K562 (cell line): Measurements from ENCODE around the gene MMP19. TPM values are rescaled to one million over a fixed set of nuclear protein-coding genes. Genes with fewer than 3 reads are reported as not detected.

ENCODE experiments used
- ATAC-seq: fragments of 200-7000 bp; cut with Tn5 transposase; 3 replicates; pipeline ENCODE4 v1.9.1; 2020; ENCODE audit warnings: moderate library complexity
- BruUV-seq: library from RNA; stranded (reverse); fragments of 400-500 nt; replicated peaks from 2 replicates; lab custom pipeline; 2021; lab: Mats Ljungman, UMichigan
- CTCF ChIA-PET: fragments of 300-600 bp; formaldehyde crosslinking; extraction: SDS; loops from one replicate; lab custom pipeline; 2021; ENCODE audit warnings: low intra/inter-chr PET ratio; lab: Yijun Ruan, JAX
- POLR2A ChIA-PET: fragments of 300-600, 350-650 bp; sonication (Branson Sonifier 250); formaldehyde crosslinking; extraction: SDS; loops from one replicate; lab custom pipeline; 2021; ENCODE audit warnings: antibody characterized with exemption, inconsistent platforms; lab: Yijun Ruan, JAX
- DNase-seq, 4 experiments: peaks; one replicate each; pipeline versions ENCODE4 v3.0.0 to v3.0.0-alpha.2; 2011 to 2018; ENCODE audit warnings: low spot score in 3 of 4, mixed read lengths in 3 of 4; ENCODE audit errors: extremely low read depth in 1 of 4
- FAIRE-seq: peaks from 2 replicates; lab custom pipeline; 2011; peaks lifted over from hg19 to GRCh38; lab: Jason Lieb, UNC
- H2AFZ ChIP-seq: 2 replicates; pipeline ENCODE4 v1.6.0; 2011; ENCODE audit warnings: low read depth, low read length, control low read depth, inconsistent platforms
- H3K27ac ChIP-seq: fragments of 200-600 bp; 3 replicates; pipeline ENCODE4 v1.8.0; 2011; ENCODE audit warnings: low read depth, mild to moderate bottlenecking, control low read depth, inconsistent platforms, low read length, moderate library complexity, mixed read lengths; ENCODE audit errors: extremely low read depth
- H3K27me3 ChIP-seq, 2 experiments: fragments of 300-600 bp in 1 of 2; 2 replicates in 1 of 2; 3 replicates in 1 of 2; pipeline versions ENCODE4 v1.6.0 to v1.8.0; 2011; ENCODE audit warnings: inconsistent platforms in 2 of 2, low read length in 2 of 2, mild to moderate bottlenecking in 1 of 2, mixed read lengths in 1 of 2, moderate library complexity in 1 of 2; ENCODE audit not compliant: control insufficient read depth in 2 of 2, insufficient read depth in 2 of 2
- H3K36me3 ChIP-seq: fragments of 300-600 bp; 3 replicates; pipeline ENCODE4 v1.8.0; 2011; ENCODE audit warnings: mild to moderate bottlenecking, low read length, inconsistent platforms; ENCODE audit not compliant: control insufficient read depth, insufficient read depth
- H3K4me1 ChIP-seq, 2 experiments: fragments of 200-600 bp in 1 of 2; replicated peaks in 1 of 2; 2 replicates in 1 of 2; 3 replicates in 1 of 2; pipeline versions ENCODE4 v1.5.1 to v1.8.0; 2011; ENCODE audit warnings: inconsistent platforms in 2 of 2, low read length in 2 of 2, mild to moderate bottlenecking in 1 of 2, mixed read lengths in 1 of 2, moderate library complexity in 1 of 2; ENCODE audit not compliant: control insufficient read depth in 2 of 2, insufficient read depth in 2 of 2
- H3K4me2 ChIP-seq: 2 replicates; pipeline ENCODE4 v1.6.1; 2011; ENCODE audit warnings: low read length, control low read depth, inconsistent platforms, mixed read lengths; ENCODE audit not compliant: insufficient read depth
- H3K4me3 ChIP-seq: fragments of 200-600 bp; sonication (generic), shearing (Covaris generic); 2 replicates; pipeline ENCODE4 v1.5.1; 2016; ENCODE audit warnings: control low read depth, inconsistent platforms
- H3K79me2 ChIP-seq: fragments of 200-600 bp; 3 replicates; pipeline ENCODE4 v1.8.0; 2011; ENCODE audit warnings: low read length, inconsistent platforms; ENCODE audit not compliant: control insufficient read depth, insufficient read depth
- H3K9ac ChIP-seq, 2 experiments: 2 replicates each; pipeline versions ENCODE4 v1.6.0 to v1.6.1; 2011; ENCODE audit warnings: low read depth in 2 of 2, low read length in 2 of 2, control low read depth in 1 of 2, inconsistent platforms in 1 of 2, mild to moderate bottlenecking in 1 of 2, mixed read lengths in 1 of 2; ENCODE audit not compliant: insufficient read depth in 1 of 2
- H3K9me1 ChIP-seq: one replicate; pipeline ENCODE4 v1.6.0; 2011; ENCODE audit warnings: inconsistent platforms, mild to moderate bottlenecking, low read length, moderate library complexity; ENCODE audit not compliant: control insufficient read depth, insufficient read depth
- H3K9me3 ChIP-seq: replicated peaks from 2 replicates; pipeline ENCODE4 v1.5.1; 2011; ENCODE audit warnings: low read depth, low read length, inconsistent platforms; ENCODE audit not compliant: control insufficient read depth, insufficient read depth
- H4K20me1 ChIP-seq: replicated peaks from 2 replicates; pipeline ENCODE4 v1.6.1; 2011; ENCODE audit warnings: low read length, inconsistent platforms, mixed read lengths; ENCODE audit not compliant: control insufficient read depth, insufficient read depth
- C11orf30 ChIP-seq: fragments of 450-650 bp; IDR thresholded peaks from 2 replicates; pipeline ENCODE4 v1.6.1; 2016; ENCODE audit warnings: low read depth, mild to moderate bottlenecking
- MAFF ChIP-seq: IDR thresholded peaks from 2 replicates; pipeline ENCODE4 v1.6.1; 2012; ENCODE audit warnings: low read length, improper control_type of control experiment
- SMARCA5 ChIP-seq: fragments of 450-650 bp; IDR thresholded peaks from 2 replicates; pipeline ENCODE4 v1.6.1; 2016
- STAT5A ChIP-seq: IDR thresholded peaks from 2 replicates; pipeline ENCODE4 v1.6.1; 2012; ENCODE audit warnings: low read length, inconsistent platforms, borderline replicate concordance
- ZNF316 ChIP-seq: fragments of 450-650 bp; IDR thresholded peaks from 2 replicates; pipeline ENCODE4 v1.6.1; 2016
- WGBS: fragments of 100-300 bp; shearing (Covaris generic); methylation state at CpG from one replicate; pipeline ENCODE4 v1.1.6; 2016; ENCODE audit warnings: low coverage, mixed read lengths; ENCODE audit not compliant: insufficient coverage; ENCODE audit errors: missing lambda C conversion rate; 5-methylcytosine and 5-hydroxymethylcytosine counted together
- in situ Hi-C: fragments of 300-500 bp; cut with MboI; formaldehyde crosslinking; loops from 4 replicates; pipeline ENCODE4 v1.15.0; 2018; ENCODE audit warnings: inconsistent platforms, mixed read lengths
- intact Hi-C: fragments of 100-400 bp; cut with micrococcal nuclease; formaldehyde crosslinking; loops from 2 replicates; pipeline ENCODE4 v1.14.2; 2022
- polyA plus RNA-seq, 8 experiments: library from polyadenylated mRNA; depleted of rRNA in 4 of 8; stranded (reverse) in 5 of 8; unstranded in 3 of 8; fragments of >200 nt; fragmentation: Nextera tagmentation in 2 of 8; fragmentation: Illumina TruSeq in 1 of 8; extraction: Ambion mirVana in 2 of 8; extraction: Trizol in 1 of 8; gene quantifications; 2 replicates each; pipeline versions ENCODE4 v1.2.1 to v1.2.3, GENCODE V29; 2011 to 2014; ENCODE audit warnings: inconsistent platforms in 1 of 8, missing spikeins in 1 of 8
- total RNA-seq, 7 experiments: library from RNA; depleted of rRNA in 6 of 7; stranded (reverse); fragments of >200 nt in 6 of 7; fragmentation: Illumina TruSeq in 2 of 7; extraction: Trizol in 2 of 7; gene quantifications; 2 replicates each; pipeline versions ENCODE4 v1.2.1 to v1.2.3, GENCODE V29; 2011 to 2021; ENCODE audit warnings: low replicate concordance in 1 of 7
- TF ChIP-seq, protein P1 (sequence below): fragments of 450-650 bp; formaldehyde crosslinking; IDR thresholded peaks from 2 replicates; pipeline ENCODE4 v1.4.0; 2020; ENCODE audit warnings: mild to moderate bottlenecking, moderate library complexity

MMP19 gene
- total and polyA plus RNA-seq, 9 of the 15 experiments (the other 6 are each of a cell fraction or from before 2014, with no cell fraction given): 0.14 to 1.6 (median 0.66) TPM

DNA sequence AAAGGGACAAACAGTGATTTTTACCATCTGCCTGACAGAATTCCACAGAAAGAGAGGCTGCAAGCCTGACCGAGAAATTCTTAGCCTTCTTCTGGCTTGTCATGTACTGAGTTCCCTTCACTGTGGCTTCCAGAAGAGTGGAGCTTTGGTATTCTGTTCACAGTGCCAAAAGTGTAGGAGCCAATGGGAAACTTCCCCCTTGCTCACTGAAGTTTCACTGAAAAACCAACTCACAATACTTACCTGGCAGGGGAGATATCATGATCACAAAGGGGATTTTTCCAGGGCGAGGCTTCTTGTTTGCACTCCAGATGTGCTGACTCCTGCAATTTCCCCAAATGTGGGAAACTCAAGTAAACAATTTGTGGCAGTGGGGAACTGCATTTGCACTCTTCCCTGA lies 31.7 kb upstream of the MMP19 start:
- H3K4me2 ChIP-seq: no peak overlapping the region
- ATAC-seq: no peak

More for the DNA sequence above, 31.7 kb upstream of the MMP19 start:
- no peak overlapping the region for H3K9ac ChIP-seq
- H3K9me3 ChIP-seq: no peaks in the 10 kb centered on the region; the same call in 1 of the 2 replicates
- BruUV-seq: no TSS peak
- peak overlapping the region; percentile 26; the same call in 1 of the 2 replicates for H2AFZ ChIP-seq
- no peaks in the 10 kb centered on the region for H3K9me1 ChIP-seq
- no peaks in the 10 kb centered on the region for H3K79me2 ChIP-seq
- peak; percentile 50 for TF ChIP-seq MAFF
- TF ChIP-seq SMARCA5: no peak
- peak; percentile 61; the same call in 1 of the 2 replicates for TF ChIP-seq C11orf30
- no peak for TF ChIP-seq STAT5A
- TF ChIP-seq, protein P1, sequence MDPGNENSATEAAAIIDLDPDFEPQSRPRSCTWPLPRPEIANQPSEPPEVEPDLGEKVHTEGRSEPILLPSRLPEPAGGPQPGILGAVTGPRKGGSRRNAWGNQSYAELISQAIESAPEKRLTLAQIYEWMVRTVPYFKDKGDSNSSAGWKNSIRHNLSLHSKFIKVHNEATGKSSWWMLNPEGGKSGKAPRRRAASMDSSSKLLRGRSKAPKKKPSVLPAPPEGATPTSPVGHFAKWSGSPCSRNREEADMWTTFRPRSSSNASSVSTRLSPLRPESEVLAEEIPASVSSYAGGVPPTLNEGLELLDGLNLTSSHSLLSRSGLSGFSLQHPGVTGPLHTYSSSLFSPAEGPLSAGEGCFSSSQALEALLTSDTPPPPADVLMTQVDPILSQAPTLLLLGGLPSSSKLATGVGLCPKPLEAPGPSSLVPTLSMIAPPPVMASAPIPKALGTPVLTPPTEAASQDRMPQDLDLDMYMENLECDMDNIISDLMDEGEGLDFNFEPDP (CRISPR knock-in tag): no peak
- TF ChIP-seq ZNF316: peak; percentile 46; the same call in 1 of the 2 replicates
- no peak overlapping the region for H3K4me3 ChIP-seq
- H3K27ac ChIP-seq: no peak overlapping the region
- ChIA-PET POLR2A (interaction anchor here (0.6 kb wide), 1 partner anchor 45 kb away, joined by 5 read pairs; the partner anchor contains the start of gene DNAJC14), CTCF (no interaction called here)
- no peak for DNase-seq
- intact Hi-C loops (no loop called here), in situ Hi-C loops (no loop called here)
- no peaks in the 10 kb centered on the region for H3K27me3 ChIP-seq
- no peaks in the 10 kb centered on the region for H3K36me3 ChIP-seq
- no peaks in the 10 kb centered on the region; a peak in 2 of 5 replicates for H3K4me1 ChIP-seq
- WGBS: 5% methylated on average over 2 of the region's 2 CpGs
- H4K20me1 ChIP-seq: no peaks in the 10 kb centered on the region
- FAIRE-seq: no peak
